Activated CD4-positive, alpha-beta T cell treated with anti-CD3 and anti-CD28 coated beads for 36 hours (primary cell): ENCODE measurements around the gene MEIOB. TPM values are rescaled to one million over a fixed set of nuclear protein-coding genes. Genes with fewer than 3 reads are reported as not detected.

ENCODE experiments used
- total RNA-seq, 2 experiments: library from RNA; stranded (reverse); gene quantifications; one replicate each; pipeline ENCODE4 v1.2.3, GENCODE V29; 2021

The MEIOB gene
- total RNA-seq, 2 experiments from 2014 or later = 0.14 to 0.21 TPM

Other genes starting within 250 kb of the MEIOB start
- 100 to 1,000 TPM in 1 of 2 experiments, 10 to 100 TPM in 1; 77.1 to 111 TPM for gene JPT2, start 193.9 kb downstream of the MEIOB start, total RNA-seq
- gene MAPK8IP3, start 166.0 kb downstream of the MEIOB start, total RNA-seq = 10 to 100 TPM; 56.7 to 57.6 TPM
- gene NME3, start 100.6 kb downstream of the MEIOB start, total RNA-seq = 10 to 100 TPM; 23.7 to 43.6 TPM
- gene EME2, start 99.4 kb downstream of the MEIOB start, total RNA-seq = 10 to 100 TPM; 13.1 to 18.4 TPM
- 100 to 1,000 TPM; 146 to 175 TPM for gene MRPS34, start 99.0 kb downstream of the MEIOB start, total RNA-seq
- 10 to 100 TPM; 12.5 to 13.6 TPM for gene SPSB3, start 89.6 kb downstream of the MEIOB start, total RNA-seq
- gene NUBP2, start 89.2 kb downstream of the MEIOB start, total RNA-seq = 10 to 100 TPM; 34.4 to 42.4 TPM
- not detected for gene IGFALS, start 78.5 kb downstream of the MEIOB start, total RNA-seq
- gene HAGH, start 45.3 kb downstream of the MEIOB start, total RNA-seq = 10 to 100 TPM; 20.9 to 25.0 TPM
- 10 to 100 TPM; 11.6 to 11.9 TPM for gene FAHD1, start 45.0 kb downstream of the MEIOB start, total RNA-seq
- gene HS3ST6, start 46.3 kb upstream of the MEIOB start, total RNA-seq = not detected
- gene MSRB1, start 71.0 kb upstream of the MEIOB start, total RNA-seq = 10 to 100 TPM; 17.3 to 21.8 TPM
- gene RPL3L, start 82.5 kb upstream of the MEIOB start, total RNA-seq = not detected
- gene NDUFB10, start 87.4 kb upstream of the MEIOB start, total RNA-seq = 100 to 1,000 TPM; 113 to 118 TPM
- gene RPS2, start 92.7 kb upstream of the MEIOB start, total RNA-seq = 1,000 to 10,000 TPM; 5,351 to 6,287 TPM
- not detected for gene RNF151, start 94.7 kb upstream of the MEIOB start, total RNA-seq
- gene TBL3, start 99.9 kb upstream of the MEIOB start, total RNA-seq = 10 to 100 TPM; 47.4 to 48.6 TPM
- gene NOXO1, start 109.3 kb upstream of the MEIOB start, total RNA-seq = not detected
- gene GFER, start 112.0 kb upstream of the MEIOB start, total RNA-seq = 10 to 100 TPM; 25.0 to 25.8 TPM
- 1 to 10 TPM; 4.8 to 5.9 TPM for gene SYNGR3, start 117.8 kb upstream of the MEIOB start, total RNA-seq
- 10 to 100 TPM; 64.6 to 69.8 TPM for gene ZNF598, start 137.7 kb upstream of the MEIOB start, total RNA-seq
- 1 to 10 TPM; 2.0 to 2.8 TPM for gene NPW, start 147.6 kb upstream of the MEIOB start, total RNA-seq
- 1 to 10 TPM; 1.9 to 2.7 TPM for gene NHERF2, start 154.7 kb upstream of the MEIOB start, total RNA-seq
- gene NTHL1, start 175.7 kb upstream of the MEIOB start, total RNA-seq = 10 to 100 TPM; 22.6 to 26.1 TPM
- 10 to 100 TPM; 49.6 to 72.9 TPM for gene TSC2, start 175.8 kb upstream of the MEIOB start, total RNA-seq